Mesenteric fat pad (tissue), 1 donor: ENCODE data around the gene MYZAP. TPM values are rescaled to one million over a fixed set of nuclear protein-coding genes. Genes with fewer than 3 reads are reported as not detected.

ENCODE experiments used
- DNase-seq: peaks from one replicate; pipeline ENCODE4 v3.0.0-alpha.2; 2020; ENCODE audit warnings: low spot score
- total RNA-seq: library from RNA; stranded (reverse); fragmentation: NEBNext Ultra II Directional; extraction: Animal tissue kit (Norgen Biotek cat#: 25700); gene quantifications from one replicate; pipeline ENCODE4 v1.2.1, GENCODE V29; 2021
- donor health status: DM: yes; HTN: yes; CAD: no.

The MYZAP gene
- total RNA-seq, 1 donor from 2014 or later, result 65.5 TPM

DNA sequence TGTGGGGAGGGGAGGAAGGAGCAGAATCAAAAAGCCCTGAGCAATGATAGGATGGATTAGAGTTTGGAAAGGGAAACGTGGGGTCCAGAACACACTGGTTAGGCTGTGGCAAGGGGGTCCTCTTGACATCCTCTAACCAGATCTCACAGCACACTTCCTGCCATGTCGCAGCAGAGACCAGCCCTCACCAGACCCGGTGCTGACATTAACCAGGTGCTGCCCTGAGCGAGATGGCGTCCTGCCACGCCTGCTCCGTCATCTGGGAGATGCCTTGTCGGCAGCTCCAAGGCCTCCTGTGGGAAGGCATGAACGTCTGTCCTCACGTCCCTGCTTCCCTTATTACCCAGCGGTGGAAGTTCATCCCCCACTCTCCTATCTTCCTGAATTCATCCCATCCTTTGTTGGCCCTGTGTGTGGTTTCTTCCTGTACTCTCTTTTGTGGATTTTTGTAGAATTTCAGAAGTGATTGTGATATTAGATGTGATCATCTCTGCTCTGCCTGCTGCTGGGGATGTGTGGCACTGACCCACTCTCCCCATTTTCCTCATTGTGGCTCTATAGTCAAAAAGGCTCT lies 29.4 kb upstream of the MYZAP start:
- peak; percentile 82 for DNase-seq

DNA sequence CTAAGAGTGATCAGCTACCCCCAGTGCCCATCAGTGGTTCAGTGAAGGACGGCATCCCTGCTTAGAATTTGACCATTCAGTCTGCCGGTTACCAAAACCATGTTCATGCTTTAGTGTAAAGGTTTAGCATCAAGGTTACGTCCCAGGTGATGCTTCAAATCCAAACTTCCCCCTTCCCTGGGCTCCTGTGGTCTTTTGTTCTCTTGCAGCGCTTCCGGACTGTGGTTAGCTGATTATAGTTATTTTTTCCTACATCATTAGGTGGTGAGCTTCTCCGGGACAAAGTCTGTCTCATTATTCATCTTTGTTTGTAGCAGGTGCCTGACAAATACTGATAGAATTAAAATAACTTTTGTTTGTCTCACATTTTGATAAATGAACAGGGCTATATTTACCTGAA lies 28.3 kb upstream of the MYZAP start:
- peak; percentile 37 for DNase-seq

DNA sequence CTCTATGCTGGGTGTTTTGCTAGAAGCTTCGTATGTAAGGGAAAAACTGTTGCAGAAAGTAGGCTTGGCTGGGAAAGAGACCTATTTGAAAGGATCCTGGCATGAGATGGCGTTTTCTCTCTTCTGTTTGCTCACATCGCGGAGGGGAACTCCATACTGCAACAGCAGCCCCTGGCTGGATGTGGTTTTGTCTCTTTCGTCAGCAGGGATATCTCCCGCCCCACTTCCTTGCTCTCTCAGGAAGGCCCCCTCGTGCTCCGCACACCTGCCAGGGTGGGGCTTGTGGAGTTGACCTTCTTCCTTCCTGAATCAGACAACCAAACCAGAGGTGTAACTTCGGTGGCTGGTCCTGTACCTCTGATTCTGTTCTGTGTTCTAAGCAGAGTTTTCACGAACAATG lies 26.4 kb upstream of the MYZAP start:
- DNase-seq, result peak; percentile 67

DNA sequence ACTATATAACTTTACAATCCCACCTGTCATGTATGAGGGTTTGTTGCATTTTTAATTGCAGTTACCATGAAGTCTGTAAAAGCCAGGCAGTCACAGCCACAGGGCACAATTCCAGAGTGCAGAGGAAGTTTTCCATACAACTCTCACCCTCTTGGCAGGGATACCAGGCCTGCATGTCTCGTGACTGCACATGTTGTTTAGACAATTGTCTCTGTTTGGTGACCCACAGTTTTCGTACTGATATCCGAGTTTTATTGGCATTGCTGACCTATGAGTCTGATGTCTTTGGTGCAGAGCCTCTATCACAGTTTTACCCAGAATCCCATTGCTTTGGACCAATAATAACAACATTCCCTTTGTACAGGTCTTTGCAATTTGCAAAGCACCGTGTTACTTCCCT lies 24.9 kb upstream of the MYZAP start:
- DNase-seq, result peak; percentile 18

DNA sequence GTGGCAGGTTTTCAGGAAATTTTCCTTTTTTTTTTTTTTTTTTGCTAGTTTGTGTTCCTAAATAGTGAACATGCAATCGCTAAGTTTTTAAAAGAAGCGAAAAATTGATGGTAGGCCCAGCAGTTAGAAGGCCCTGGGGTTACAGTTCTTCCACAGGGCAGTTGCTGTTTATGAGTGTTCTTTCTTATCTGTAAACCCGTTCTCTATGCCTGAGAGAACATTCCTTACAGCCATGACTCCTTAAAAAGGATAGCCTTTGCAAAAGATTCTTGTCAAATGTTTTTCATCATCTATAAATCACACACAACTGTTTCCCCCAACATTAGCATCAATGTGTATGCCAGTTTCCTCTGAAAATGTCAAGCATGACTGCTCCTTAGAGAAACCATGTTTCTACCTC lies 23.8 kb upstream of the MYZAP start:
- DNase-seq, result no peak

DNA sequence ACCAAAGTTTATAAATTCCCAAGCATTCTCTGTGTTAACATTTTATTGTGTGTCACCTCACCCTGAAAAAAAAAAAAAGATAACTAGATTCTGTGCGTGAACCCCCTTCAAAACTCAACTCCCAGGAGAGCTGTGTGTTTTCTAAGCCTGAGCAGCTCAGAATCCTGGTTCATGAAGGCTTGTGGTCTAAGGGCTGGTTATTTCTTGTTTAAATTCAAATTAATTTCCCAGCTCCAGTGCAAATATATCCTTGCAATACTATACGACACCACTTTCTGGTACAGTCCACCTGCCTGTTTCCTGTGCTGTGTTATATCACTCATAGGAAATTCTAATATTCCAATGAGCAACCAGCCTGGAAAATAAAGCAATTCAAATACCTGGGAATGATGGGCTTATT lies 23.4 kb upstream of the MYZAP start:
- DNase-seq, result no peak

DNA sequence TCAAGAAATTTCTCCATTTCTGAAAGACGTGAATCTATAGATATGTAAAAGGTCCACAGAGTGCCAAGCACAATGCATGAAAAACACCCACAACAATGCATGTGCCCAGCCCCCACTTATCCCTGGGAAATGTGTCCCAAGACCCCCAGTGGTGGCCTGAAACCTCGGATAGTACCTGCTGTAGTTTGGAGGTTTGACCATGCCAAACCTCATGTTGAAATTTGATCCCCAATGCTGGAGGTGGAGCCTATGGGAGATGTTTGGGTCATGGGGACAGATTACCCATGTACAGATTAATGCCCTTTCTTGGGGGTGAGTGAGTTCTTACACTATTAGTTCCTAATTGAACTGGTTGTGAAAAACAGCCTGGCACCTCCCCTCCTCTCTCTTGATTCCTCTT lies 21.4 kb upstream of the MYZAP start:
- no peak for DNase-seq

DNA sequence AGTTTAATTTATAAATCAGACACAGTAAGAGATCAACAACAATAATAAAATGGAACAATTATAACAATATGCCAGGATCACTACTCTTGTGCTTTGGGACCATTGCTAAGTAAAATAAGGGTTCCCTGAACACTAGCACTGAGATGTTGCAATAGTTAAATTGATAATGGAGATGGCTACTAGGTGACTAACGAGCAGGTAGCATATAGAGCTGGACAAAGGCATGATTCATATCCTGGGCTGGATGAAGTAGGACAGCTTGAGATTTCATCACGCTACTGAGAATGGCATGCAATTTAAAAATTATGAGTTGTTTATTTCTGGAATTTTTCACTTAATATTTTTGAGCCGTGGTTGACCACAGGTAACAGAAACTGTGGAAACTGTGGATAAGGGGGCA lies 20.7 kb upstream of the MYZAP start:
- DNase-seq, result no peak

DNA sequence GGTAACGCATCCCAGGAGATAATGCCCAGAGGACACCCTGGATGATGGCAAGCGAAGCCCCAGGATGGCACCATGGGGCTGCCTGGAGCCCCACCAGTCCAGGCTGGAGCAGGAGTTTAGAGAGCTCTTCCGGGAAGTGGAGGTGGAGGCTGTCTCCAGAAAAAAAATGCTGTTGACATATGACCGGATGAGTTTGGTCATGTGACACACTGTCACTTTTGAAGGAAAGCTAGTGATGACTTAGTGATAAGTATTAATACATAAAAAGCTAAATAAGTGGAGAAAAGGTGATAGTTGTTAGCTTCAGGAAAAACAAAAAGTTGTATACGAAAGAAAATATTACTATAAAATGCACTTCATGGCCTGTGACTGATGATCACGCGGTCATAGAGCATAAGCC lies 20.0 kb upstream of the MYZAP start:
- peak; percentile 43 for DNase-seq

DNA sequence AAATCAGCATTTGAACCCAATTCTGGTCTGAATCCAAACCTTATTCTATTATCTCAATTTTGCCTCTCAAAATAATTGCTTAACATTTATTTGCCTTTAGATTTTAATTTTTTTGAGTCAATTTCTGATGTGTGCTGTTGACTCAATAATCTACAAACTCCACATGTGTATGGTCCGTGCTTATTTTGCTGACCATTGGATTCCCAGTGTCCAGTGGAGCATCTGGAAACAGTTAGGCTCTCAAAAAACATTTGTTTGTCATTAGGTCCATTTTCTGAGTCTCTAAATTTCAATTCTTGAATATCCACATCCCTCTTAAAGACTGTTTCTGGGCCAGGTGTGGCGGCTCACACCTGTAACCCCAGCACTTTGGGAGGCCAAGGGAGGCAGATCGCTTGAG lies 19.2 kb upstream of the MYZAP start:
- DNase-seq, result peak; percentile 26

DNA sequence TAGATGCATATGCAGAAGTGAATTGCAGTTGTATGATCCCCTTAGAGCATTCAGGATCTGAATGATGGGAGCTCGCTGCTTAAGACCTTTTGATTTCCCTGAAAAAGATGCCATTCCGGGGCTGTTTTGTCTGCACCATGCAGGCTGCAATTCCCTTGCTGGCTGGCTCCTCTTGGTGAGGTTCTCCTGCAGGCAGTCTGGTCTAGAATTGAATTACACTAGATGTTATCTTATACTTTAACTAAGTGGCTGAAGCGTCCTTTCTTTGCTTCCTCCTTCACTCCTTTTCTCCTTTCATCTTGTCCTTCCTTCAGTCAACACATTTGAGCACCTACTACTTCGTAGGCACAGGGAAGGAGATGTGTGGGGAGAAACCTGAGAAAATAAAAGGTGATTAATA lies 18.6 kb upstream of the MYZAP start:
- peak; percentile 33 for DNase-seq

DNA sequence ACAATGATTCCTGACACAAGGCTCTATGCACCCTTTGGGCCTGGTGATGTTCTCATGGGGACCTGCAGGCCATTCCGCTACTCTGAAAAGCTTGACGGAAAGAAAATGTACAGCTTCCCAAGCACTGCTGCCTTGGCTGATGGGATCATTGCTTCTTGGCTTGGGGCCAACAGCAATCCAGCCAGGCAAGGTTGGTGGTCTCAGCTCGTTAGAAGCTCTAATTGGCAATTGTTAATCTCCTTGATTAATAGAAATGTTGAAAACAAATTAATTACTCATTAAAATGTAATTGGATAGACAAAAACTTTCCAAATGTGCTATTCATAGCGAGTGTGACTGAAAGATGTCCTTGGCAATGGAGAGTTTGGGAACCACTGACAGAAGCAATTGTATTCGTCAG lies 16.3 kb upstream of the MYZAP start:
- DNase-seq, result peak; percentile 14

DNA sequence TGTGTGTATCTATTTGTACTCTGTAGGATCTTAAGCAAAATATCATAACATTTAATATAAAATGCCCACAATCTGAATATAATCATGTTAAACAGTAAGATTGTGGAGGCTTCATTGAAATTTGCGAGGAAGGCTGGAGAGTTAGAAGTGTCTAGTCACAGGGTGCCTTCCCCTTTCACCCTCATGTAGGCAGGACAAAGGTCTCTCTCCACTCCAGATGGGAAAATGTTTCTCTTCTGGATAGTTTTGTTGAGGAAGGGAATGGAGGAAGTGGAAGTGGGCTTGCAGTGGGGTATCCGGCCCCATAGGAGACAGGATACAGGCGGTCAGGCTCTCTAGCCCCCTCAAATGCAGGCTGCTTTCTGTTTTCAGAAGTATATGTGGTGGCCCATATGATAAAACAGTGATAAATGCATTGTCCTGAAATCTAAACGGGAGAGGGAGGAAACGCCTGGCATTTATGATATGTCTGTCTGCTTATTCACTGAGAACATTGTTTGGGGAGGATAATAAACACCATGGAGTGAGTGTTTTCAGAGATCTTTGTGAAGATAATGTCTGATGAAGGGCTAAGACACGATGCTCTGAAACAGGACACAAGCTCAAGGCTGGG lies 13.3 kb upstream of the MYZAP start:
- DNase-seq, result no peak

DNA sequence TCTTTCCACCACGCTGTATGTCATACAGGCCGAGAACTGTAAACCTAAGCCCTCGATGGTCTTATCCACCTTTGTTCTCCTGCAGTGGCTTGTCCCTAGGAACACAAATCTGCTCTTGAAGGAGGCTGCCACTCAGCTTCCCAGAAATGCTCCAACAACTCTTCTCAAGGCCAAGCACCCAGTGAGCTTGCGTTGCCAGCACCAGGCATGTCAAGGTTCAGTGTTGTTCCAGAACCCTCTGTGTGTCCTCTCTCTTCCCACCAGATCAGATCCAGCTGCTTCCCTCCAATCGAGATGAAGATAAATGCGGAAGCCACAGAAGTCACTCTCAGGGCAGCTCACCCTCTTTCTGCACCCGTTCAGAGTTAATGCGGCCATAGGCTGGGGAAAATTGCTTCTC lies 11.3 kb upstream of the MYZAP start:
- DNase-seq, result no peak

DNA sequence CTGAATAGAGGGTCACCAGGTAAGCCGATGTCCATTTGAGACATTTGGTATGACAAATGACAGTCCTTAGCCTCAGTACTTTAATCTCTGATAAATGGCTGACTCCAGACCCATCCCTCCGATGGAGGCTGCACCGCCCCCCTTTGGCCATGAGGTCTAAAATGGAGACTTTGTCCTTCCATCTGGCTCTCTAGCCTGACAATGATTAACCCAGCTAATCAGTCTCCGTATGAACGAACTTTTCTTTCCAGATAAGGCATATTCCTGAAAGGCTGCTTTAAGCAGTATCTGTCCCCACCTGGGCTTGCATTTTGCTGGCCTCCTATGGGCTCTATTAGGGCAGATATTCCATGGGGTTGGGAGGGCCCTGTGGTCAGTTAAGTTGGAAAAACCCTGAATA lies 10.8 kb upstream of the MYZAP start:
- no peak for DNase-seq

DNA sequence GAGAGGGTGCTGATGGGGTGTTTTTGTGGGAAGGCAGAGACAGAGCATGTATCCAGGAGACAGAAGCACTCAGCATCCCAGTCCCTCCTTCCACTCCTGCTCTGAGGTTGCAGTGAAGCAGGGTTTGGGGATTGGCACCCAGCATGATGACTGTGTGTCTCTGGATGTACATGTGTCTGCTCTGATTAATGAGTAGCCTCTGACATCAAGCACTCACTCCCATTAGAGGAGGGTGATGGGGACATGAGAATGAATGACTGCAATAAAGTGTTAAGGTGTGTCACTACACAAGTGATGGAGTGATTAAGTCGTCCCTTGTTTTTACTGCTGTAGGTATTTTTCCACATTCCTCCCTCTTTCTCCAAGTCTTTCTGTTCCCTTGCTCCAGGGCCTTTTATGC lies 9.6 kb upstream of the MYZAP start:
- DNase-seq, result no peak

DNA sequence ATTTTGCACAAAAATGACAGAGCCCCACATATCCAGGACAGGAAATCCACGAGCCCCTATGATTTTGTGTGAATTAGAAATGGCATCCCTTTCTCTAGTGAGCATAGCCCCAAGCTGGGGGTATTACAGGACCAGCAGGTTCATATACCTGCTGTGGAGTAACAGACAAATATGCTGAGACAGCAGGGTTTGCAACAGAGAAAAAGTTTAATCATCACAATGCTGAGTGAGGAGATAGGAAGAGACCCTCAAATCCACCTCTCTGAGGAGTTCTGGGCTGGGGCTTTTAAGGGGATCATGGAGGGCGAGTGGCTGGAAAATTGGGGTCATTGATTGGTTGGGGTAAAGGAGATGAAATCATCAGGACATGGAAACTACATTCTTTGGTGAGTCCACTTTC lies 8.4 kb upstream of the MYZAP start:
- no peak for DNase-seq

DNA sequence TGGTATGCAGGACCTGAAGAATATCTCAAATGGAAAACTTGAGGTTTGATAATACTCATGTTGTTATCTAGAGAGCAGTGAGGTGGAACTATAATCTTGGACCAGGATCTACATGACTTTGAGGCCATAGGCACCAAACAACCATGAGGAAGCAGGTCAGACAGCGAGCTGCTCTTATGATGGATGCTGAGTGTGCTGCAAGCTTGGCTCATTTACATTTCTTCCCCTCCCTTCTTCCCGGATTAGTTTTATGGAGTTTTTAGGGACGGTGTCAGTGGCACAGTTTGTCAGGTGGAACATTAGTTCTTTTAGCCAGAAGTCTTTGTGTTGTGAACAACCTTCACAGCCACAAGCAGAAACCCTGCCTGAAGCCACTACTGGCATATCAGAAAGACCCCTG lies 8.0 kb upstream of the MYZAP start:
- no peak for DNase-seq

DNA sequence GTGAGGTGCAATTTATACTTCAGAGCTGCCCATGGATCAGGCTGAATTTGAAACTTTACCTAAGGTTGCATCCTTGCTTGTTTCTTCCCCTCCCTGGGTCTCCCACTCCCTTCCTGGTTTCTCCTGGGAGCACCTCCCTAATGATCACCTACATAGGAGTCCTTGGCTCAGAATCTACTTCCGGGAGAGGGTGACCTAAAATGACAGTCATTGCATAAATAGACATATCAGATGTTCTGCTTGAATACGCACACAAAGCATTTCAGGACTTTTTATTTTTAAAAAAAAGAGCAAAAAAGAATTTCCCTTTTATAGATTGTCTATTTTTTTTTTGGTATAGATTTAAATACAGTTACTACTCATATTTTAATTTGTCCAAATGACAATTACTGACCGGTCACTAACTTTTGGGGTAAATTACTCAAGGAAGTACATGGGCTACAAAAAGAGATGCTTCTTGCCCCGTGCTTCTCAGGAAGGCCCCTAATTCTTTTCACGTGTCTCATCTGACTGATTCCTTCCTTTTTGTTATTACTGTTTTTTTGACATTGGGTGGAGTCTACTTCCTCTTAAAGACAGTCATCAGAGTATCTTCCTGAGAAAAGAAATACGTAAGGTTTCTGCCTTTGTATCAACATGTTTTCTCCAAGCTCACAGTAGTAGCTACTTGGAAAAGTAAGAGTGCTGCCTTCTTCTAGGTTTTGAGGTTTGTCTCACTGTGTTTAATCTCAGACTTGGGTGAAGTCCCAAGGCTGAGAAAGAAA lies 4.9 kb upstream of the MYZAP start:
- no peak for DNase-seq

DNA sequence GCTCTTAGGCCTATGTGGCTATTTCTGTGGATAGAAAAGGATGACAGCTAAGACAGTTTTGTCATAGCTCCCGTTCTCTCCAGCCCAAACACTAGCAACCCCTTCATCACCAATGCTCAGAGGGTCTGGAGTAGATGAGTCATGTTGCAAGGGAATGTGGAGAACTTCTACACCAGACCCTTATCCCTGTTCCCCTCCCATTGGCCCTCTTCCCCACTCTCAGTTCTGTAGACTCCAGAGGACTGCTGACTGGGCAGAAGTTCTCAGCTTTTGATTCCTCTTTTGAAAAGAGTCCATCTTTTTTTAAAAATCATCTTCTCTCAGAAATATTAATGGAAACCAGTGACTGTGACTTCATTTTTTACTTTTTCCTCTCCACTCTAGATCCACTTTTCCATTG lies 2.4 kb upstream of the MYZAP start:
- no peak for DNase-seq

DNA sequence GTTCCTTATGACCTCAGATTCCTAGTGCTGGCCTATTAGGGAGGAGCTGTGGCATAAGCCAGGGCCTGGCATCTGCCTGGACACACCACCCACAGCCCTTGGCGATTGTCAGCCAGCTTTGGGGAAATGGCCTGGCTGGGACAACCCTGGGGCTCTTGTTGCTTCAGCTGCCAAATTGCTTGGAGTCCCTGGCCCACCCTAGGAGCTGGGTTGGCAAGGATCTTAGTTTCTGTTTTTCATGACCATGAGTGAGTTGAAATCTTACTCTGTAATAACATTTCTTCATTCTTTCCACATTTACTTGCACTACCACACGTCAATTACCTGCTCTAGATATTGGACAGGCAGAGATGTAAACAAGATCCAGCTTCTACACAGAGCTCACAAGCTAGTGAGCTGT lies 1.9 kb upstream of the MYZAP start:
- DNase-seq, result no peak

DNA sequence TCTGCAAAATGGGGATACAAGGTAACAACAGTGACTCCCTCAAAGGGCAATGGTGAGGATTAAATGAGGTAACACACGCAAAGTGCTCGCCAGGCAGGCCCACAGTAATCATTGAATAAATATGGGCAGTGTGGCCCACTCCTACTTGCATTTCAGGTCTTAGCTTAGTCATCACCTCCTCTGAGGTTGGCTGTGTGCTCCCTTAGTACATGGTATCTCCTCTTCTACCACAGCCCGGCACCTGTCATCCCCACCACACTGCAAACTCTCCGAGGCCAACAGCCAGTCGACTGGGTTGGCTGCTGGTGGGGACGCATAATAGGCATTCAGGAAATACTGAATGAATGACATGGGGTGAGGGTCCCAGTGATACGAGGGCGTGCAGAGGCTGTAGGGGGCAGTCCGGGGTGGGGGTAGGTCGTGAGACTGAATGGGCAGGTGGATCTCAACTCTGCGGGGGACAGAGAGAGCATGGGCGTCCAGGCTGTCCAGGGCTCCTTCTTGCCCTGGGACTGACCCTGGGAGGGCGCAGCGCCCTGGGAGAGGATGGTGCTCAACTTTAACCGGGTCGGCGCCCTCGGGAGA lies 375 bp upstream of the MYZAP start:
- DNase-seq, result no peak

DNA sequence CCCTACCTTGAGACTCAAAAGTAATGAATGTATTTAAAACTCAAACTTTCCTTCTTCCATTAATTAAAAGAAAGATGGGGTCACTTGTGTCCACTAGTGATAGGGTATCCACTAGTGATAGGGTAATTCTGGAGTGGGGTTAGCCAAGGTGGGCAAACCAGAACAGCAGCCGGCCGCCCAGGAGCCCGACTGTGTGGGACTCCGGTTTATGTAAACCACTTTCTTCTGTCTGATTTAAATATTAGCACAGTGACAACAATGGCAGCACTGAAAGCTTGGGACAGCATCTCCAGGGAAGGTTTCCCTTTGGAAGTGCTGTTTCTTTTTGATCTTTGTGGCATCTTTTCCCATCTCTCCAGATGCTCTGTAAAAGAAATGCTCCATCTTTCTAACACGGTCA lies 722 bp downstream of the MYZAP start:
- no peak for DNase-seq
